HG03342 (cell line): ENCODE results near the gene UPK3B.
A peak's percentile ranks its signal among the peaks of the same experiment; 100 is the strongest.
"Not testable (repeated sequence)": the region's sequence is repeated elsewhere in the genome, so short reads cannot be mapped to it uniquely, and the experiment has no call there.

Experiments
- ATAC-seq: cut with Tn5 transposase; IDR thresholded peaks from one replicate; pipeline ENCODE4 v1.9.1; 2021; ENCODE audit warnings: mild to moderate bottlenecking, moderate library complexity; ENCODE audit not compliant: unreplicated experiment

The UPK3B gene

DNA sequence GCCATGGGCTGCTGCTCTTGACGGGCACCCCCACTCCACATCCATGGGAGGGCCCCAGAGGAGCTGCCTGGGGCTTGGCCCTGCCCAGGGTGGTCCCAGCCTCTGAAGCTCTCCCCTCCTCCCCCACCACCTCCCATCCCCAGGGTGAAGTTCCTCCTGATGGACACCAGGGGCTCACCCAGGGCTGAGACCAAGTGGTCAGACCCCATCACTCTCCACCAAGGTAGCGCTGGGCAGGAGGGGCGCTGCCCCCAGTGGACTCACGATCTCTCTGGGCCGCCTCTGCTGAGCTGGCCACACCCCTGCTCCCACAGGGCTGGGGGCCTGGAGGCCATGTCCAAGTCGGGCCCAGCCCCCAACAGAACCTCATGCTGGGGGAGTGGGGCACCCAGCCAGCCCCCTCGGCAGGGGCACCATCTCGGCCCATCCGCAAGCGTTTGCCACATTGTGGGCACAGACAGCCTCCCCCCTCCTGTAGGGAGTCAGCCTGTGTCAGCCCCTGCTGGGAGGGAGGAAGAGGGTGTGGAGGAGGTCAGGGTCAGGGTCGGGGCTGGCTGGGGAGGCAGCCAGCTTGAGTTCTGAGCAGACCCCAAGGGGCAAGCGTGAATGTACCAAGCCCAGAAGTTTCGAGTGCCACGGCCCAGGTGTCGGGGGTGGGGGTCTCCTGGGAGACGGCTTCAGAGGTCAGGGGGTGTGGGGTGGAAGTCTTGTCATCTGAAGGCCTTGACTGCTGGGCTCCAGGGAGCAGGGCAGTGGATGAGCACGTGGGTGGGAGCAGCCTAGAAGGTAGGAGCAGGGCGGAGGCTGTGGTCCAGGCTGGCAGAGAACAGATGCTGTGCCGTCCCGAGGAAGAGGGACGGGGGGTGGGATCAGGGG, 2.8 kb downstream of the UPK3B start:
- no peak for ATAC-seq

DNA sequence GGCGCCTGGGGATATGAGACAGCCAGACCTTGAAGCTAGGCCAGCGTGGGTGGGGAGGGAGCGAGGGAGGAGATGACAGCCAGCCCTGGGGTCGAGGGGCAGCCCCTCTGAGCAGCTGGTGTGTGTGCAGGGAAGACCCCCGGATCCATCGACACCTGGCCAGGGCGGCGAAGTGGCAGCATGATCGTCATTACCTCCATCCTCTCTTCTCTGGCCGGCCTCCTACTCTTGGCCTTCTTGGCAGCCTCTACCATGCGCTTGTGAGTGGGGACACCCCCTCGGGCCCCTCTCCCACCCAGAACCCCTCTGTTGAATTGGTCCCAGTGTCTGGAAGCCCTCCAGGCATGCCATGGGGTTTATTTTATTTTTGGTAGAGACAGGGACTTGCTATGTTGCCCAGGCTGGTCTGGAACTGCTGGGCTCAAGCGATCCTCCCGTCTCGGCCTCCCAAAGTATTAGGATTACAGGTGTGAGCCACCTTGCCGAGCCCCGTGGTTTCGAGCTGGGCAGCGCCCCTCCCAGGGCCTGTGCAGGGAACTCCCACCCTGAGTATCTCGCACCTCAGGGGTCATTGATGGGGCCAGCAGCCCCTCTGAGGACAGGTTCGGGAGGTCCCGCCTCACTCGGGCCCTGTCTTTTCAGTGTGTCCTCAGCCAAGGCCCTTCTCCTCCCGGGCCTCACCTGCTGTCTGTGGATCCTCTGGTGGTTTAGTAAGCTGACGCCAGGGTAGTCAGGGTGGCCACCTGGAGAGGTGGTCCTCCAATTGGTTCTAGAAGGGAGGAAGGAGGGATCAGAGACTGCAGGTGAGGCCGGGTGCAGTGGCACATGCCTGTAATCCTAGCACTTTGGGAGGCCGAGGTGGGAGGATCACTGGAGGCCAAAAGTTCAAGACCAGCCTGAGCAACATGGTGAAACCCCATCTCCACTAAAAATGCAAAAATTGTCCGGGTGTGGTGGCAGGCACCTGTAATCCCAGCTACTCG, 3.8 kb downstream of the UPK3B start:
- ATAC-seq: no peak

DNA sequence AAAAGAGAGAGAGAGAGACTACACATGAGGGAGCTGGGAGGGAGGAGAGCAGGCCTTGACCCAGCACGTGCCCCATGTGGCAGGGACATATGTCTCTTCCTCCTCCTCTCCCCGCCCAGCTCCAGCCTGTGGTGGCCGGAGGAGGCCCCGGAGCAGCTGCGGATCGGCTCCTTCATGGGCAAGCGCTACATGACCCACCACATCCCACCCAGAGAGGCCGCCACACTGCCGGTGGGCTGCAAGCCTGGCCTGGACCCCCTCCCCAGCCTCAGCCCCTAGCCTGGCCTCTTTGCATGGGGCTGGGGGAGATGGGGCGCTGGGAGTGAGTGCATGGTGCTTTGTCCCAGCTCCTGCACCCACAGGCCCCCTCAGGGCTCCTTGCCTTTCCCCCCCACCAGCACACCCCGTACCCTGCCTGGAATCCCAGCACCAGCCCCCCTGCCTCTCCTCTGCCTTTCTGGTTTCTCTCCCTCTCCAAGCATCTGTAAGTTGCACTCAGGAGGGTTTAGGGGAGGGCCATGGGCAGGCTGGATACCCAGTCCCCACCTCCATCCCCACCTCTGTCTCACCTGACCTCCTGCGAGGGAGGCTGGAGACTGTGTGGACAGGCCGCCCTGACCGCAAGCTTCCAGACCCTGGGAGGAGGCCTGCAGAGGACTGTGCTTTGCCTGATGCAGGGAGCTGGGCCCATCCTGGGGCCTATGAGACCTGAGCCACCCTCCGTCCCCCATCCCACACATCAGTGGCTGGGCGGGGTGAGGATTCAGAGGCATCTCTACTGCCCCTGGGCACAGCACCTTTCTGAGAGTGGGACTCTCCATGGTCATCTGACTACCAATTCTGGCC, 4.8 kb downstream of the UPK3B start:
- no peak for ATAC-seq

DNA sequence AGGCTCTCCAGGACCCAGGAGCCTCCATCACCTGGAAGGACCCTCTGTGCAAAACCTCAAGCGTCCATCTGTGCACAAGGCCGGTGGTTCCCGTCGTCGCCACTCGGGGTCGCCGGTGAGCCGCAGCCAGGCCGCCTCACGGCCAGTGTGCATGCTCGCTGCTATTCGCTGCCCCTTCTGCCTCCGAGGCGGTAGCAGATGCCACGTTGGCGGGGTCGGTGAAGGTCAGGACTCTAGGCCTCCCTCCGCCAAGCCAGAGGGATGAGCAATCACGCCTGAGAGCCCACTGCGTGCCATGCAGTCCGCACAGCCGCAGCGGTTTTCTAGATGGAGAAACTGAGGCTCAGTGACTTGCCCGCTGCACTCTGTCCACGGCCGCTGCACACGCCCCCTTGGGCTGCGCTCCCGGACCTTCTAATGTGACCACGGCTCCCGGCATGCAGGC, 5.7 kb downstream of the UPK3B start:
- no peak for ATAC-seq

DNA sequence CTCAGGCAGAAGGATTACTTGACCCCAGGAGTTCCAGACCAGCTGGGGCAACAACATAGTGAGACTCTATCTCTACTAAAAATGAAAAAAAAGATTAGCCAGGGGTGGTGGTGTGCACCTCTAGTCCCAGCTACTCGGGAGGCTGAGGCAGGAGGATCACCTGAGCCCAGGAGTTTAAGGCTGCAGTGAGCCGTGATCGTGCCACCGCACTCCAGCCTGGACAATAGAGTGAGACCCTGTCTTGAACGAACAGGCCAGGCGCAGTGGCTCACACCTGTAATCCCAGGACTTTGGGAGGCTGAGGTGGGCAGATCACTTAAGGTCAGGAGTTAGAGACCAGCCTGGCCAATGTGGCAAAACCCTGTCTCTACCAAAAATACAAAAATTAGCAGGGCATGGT, 6.6 kb downstream of the UPK3B start:
- not testable (repeated sequence) for ATAC-seq

DNA sequence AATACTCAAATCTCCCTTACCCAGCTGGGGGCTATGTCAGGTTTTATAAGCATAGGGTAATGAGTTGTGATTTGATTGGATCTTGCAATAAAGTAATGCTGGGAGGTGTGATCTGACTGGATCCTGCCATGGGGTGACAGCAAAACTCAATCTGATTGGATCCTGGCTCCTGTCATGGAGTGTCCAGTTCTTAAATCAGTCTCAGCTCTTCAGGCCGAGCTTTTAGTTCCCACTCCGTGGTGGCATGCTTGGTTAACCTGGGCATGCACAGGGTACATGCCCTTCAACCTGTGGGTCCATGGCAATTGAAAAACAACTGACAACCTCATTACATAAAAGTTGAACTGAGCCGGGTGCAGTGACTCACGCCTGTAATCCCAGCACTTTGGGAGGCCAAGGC, 15.8 kb downstream of the UPK3B start:
- ATAC-seq: not testable (repeated sequence)

DNA sequence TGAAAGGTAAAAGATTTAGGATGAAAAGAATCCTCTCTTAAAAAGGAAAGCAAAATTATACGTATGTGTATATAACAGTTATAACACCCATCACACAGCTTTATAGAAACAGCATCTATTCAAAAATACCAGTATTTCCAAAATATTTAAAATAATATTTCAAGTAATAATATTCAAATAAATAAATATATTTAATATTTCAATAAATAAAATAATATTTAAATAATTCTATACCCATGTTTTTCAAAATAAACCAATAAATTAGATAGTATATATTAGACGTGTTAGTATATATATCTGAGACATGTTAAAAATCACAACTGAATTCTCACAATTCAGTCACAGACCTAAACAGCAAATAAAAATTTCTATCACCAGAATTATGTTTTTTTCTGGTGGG, 21.3 kb downstream of the UPK3B start:
- ATAC-seq: not testable (repeated sequence)

DNA sequence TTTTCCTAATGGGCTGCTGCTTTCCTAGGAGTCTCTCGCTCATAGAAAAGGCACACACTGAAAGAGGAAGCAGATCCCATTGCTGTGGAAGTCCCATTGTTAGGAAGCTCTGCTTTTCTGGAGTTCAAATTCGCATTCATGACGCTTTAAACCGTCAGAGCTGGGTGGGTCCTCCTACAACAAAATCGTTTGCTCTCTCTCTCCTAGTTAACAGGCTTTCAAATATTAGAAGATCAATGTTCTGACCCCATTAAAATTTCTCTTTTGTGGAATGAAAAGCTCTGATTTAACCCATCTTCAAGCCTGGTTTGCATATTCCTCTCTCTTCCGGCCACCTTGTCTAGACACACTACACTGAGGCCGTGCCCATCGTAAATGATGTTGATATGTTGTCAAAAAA, 32.8 kb downstream of the UPK3B start, which contains the start of gene SPDYE16:
TSS of gene SPDYE16 (minus strand) at position 101 of the 400 bp plus-strand sequence. CDS start 1,838 bp downstream, outside the sequence.
- not testable (repeated sequence) for ATAC-seq

DNA sequence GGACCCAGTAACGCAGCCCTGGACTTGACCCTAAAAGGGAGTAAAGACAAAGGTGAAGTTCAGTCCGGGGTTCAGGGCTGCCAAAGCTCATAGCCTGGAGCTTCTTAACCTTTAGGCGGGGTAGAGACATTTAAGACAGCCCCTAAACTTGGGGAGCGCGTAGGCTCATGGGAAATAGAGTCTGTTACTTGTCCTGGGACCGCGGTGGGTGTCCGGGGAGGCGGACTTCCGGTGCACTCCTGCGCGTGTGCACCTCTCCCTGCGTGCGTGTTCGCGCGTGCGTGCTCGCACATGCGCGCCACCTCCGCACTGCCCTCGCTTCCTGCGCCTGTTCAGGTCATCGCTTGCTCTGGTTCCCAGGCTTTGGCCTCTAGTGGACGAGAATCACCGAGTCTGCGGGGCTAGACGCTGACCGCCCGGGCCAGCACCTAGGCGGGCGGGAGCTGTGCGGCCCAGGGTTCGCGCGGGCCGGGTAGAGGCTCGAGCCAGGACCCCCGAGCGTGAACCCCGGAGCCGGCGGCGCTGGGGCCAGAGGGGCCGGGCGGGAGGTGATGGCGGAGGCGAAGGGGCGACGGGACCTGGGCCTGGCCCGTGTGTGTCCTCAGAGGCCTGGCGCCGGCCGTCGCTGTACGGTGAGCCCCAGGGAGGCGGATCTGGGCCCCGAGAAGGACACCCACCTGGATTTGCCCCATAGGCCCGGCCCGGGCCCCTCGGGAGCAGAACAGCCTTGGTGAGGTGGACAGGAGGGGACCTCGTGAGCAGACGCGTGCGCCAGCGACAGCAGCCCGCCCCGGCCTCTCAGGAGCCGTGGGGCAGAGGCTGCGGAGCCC, 38.9 kb downstream of the UPK3B start:
- peak; percentile 100 for ATAC-seq

DNA sequence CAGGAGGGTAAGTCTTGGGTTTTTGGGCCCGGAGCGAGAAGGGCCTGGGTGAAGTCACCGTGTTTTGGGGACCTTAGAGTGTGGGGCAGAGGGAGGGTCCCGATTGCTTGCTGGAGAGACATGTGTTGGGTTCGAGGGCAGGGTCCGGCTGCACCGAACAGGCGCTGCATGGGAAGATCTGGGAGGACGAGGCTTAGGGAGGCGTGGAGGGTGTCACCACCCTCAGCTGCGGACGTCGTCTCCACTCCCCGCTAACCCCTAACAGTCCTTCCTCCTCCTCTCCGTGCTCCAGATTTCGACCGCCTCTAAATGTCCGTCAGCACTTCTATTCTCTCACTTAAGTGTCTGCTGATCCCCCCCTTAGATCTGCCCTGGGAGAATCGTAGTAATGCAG, 39.5 kb downstream of the UPK3B start:
- not testable (repeated sequence) for ATAC-seq

DNA sequence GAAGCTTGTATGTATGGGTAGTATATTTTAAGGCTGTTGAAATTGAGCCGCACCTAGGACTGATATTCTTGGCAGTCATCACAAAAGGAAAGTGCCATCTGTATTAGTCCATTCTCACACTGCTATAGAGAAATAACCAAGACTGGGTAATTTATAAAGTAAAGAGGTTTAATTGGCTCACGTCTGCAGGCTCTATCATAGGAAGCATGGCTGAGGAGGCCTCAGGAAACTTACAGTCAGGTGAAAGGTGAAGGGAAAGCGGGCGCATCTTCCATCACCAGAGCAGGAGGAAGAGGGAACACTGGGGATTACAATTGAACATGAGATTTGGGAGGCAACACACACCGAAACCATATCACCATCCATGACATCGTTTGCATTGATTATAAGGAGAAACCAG, 41.6 kb downstream of the UPK3B start:
- not testable (repeated sequence) for ATAC-seq

DNA sequence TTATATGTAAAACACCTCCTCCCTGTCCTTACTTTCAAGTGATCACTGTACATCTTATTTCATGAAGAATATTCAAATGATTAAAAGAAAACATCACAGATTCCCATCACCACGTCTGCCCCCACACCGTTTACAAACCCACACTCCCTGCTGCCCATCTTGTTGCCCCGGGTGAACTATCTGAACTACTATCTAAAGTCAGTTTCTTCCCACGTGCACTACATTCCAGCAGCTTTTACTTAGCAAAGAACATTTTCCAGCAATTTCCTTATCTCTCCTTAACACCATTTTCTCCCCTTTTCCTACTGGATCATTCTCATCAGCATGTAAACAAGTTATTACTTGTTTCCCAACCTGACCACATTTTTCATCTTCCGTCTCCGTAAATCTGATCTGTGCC, 49.3 kb downstream of the UPK3B start:
- not testable (repeated sequence) for ATAC-seq

DNA sequence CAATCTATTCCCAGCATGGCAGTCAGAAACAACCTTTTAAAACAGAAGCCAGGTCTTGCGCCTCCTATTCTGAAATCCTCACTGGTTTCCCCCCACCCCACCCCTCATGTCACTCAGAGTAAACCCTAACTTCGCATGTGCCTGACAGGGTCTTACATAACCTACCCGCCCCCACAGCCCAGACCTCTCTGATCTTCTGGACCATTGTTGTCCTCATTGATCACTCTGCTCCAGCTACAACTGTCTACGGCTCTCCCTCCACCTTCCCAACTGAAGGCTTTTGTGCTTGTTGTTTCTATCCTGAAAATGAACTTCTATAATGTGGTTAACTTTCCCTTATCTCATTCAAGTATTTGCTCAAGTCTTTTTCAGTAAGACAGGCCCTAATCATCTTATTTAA, 49.8 kb downstream of the UPK3B start:
- ATAC-seq: not testable (repeated sequence)

DNA sequence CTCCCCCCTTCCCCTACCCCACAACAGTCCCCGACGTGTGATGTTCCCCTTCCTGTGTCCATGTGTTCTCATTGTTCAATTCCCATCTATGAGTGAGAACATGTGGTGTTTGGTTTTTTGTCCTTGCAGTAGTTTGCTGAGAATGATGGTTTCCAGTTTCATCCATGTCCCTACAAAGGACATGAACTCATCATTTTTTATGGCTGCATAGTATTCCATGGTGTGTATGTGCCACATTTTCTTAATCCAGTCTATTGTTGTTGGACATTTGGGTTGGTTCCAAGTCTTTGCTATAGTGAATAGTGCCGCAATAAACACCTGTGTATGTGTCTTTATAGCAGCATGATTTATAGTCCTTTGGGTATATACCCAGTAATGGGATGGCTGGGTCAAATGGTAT, 51.0 kb downstream of the UPK3B start:
- not testable (repeated sequence) for ATAC-seq

DNA sequence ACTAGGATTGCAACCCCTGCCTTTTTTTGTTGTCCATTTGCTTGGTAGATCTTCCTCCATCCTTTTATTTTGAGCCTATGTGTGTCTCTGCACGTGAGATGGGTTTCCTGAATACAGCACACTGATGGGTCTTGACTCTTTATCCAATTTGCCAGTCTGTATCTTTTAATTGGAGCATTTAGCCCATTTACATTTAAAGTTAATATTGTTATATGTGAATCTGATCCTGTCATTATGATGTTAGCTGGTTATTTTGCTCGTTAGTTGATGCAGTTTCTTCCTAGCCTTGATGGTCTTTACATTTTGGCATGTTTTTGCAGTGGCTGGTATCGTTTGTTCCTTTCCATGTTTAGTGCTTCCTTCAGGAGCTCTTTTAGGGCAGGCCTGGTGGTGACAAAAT, 54.6 kb downstream of the UPK3B start:
- not testable (repeated sequence) for ATAC-seq
